Heart left ventricle (tissue), 16 donors: ENCODE data around the gene TNS3. TPM values are rescaled to one million over a fixed set of nuclear protein-coding genes. Genes with fewer than 3 reads are reported as not detected.

Source experiments
- ATAC-seq, 4 donors: fragments of 200-7000 bp; cut with Tn5 transposase; one replicate each; pipeline ENCODE4 v1.9.1; 2020 to 2022; ENCODE audit warnings: moderate library complexity in 4 of 4, mild to moderate bottlenecking in 3 of 4, moderate number of reproducible peaks in 1 of 4
- DNase-seq, 5 donors: peaks; one replicate each; pipeline ENCODE4 v3.0.0-alpha.2; 2020
- H3K27ac ChIP-seq, 12 donors: fragments of 200-600 bp; sonication (generic) in 4 of 12; one replicate each; pipeline versions ENCODE4 v1.5.0 to v1.8.0; 2016 to 2022; ENCODE audit warnings: mild to moderate bottlenecking in 2 of 12
- H3K27me3 ChIP-seq, 9 donors: fragments of 200-600 bp; sonication (generic) in 2 of 9; one replicate each; pipeline versions ENCODE4 v1.5.1 to v1.8.0; 2016 to 2022; ENCODE audit warnings: mild to moderate bottlenecking in 3 of 9
- H3K36me3 ChIP-seq, 9 donors: fragments of 200-600 bp; sonication (generic) in 2 of 9; one replicate each; pipeline versions ENCODE4 v1.5.0 to v1.8.0; 2018 to 2022; ENCODE audit warnings: mild to moderate bottlenecking in 2 of 9
- H3K4me1 ChIP-seq, 12 donors: fragments of 200-600 bp; sonication (generic) in 4 of 12; one replicate each; pipeline versions ENCODE4 v1.5.0 to v1.8.0; 2016 to 2022; ENCODE audit warnings: mild to moderate bottlenecking in 3 of 12
- H3K4me3 ChIP-seq, 12 donors: fragments of 200-600 bp; sonication (generic) in 4 of 12; one replicate each; pipeline versions ENCODE4 v1.5.0 to v1.8.0; 2017 to 2022; ENCODE audit warnings: mild to moderate bottlenecking in 9 of 12, moderate library complexity in 4 of 12
- H3K9me3 ChIP-seq, 12 donors: fragments of 200-600 bp; sonication (generic) in 4 of 12; one replicate each; pipeline versions ENCODE4 v1.5.0 to v1.8.0; 2016 to 2022; ENCODE audit warnings: mild to moderate bottlenecking in 1 of 12
- POLR2A ChIP-seq, 2 donors: fragments of 450-650 bp; IDR thresholded peaks; one replicate each; pipeline ENCODE4 v1.6.1; 2017; ENCODE audit warnings: antibody characterized with exemption in 2 of 2, mild to moderate bottlenecking in 2 of 2, moderate library complexity in 2 of 2
- WGBS, 4 donors: extraction: QIAGEN DNeasy Blood & Tissue Kit in 2 of 4; methylation state at CpG; one replicate each; pipeline versions ENCODE4 v1.1.5 to v1.1.7; 2013 to 2018; 5-methylcytosine and 5-hydroxymethylcytosine counted together
- intact Hi-C, 10 donors: fragments of 100-400 bp; cut with DNase I; formaldehyde crosslinking; loops; one replicate each; pipeline versions ENCODE4 v1.11.1 to v1.14.2; 2022
- polyA plus RNA-seq, 2 donors: library from polyadenylated mRNA; stranded (reverse); fragments of 200-250 nt; gene quantifications; one replicate each; pipeline ENCODE4 v1.2.3, GENCODE V29; 2013
- total RNA-seq, 9 donors: library from RNA; depleted of rRNA in 2 of 9; stranded (reverse); fragments of >200 nt in 2 of 9; fragmentation: NEBNext Ultra II Directional in 3 of 9; extraction: Animal tissue kit (Norgen Biotek cat#: 25700) in 3 of 9; gene quantifications; one replicate each; pipeline versions ENCODE4 v1.1.0 to v1.2.4, GENCODE V29; 2016 to 2023
- TF ChIP-seq, protein P1 (sequence below), 12 donors: fragments of 200-600 bp; sonication (generic) in 4 of 12; IDR thresholded peaks; one replicate each; pipeline versions ENCODE4 v1.5.0 to v1.8.0; 2018 to 2022; ENCODE audit warnings: antibody characterized with exemption in 12 of 12, mild to moderate bottlenecking in 5 of 12
- donor health status: ischemic (EF 13 %, LVEDD 7.1; RV severe dilation, severe dysfunction).
- donor health status: healthy with polysubstance abuse.
- donor health status: DM: no; HTN: yes; CAD: no.
- donor health status: DM: no; HTN: no; CAD: no.
- donor health status: ischemic (EF 25% LVEDD 6.9; RV normal size, moderate dysfunction).
- donor health status: ischemic (EF 25% LVEDD 5.7; RV mildly dilated, moderate dysfunction).
- donor health status: healthy.
- donor health status: DM: yes; HTN: yes; CAD: no.
- donor health status: ischemic (EF 35%, LVEDD 5.7; RV mildly dilated, moderate dysfunction).
- donor health status: nonischemic (EF 11% LVEDD 7.7; RV severe dilation, severe dysfunction).
- donor health status: DM: yes; HTN: yes; CAD: no.
- donor health status: PGD.
- donor health status: ischemic (EF 29% LVEDD 5.4; RV normal size, mild dysfunction).
- donor health status: nonischemic (EF 23%, LVEDD 6.1; RV moderate dilation, normal function).

Gene TNS3
- total and polyA plus RNA-seq, 11 donors, result 10.1 to 116 (median 32.7) TPM

GRCh38 chr7:47456210-47456955, 125.5 kb downstream of the TNS3 start:
- H3K27ac ChIP-seq, result no peak overlapping the region
- intact Hi-C loops, result loop anchor here in 2 of 10 donors (10.0 kb wide), 1 partner anchor 118 kb away; no protein-coding TSS in a partner anchor
- DNase-seq, result no peak
- no peaks in the 10 kb centered on the region for H3K9me3 ChIP-seq
- no peak for ATAC-seq
- no peaks in the 10 kb centered on the region for H3K27me3 ChIP-seq
- H3K4me3 ChIP-seq, result no peak overlapping the region
- 96 to 99% (median 97%) methylated on average over 14 of the region's 14 CpGs for WGBS, 4 donors
- no peak for TF ChIP-seq POLR2A (IDR thresholded peaks at IDR 0.05)
- TF ChIP-seq, protein P1, sequence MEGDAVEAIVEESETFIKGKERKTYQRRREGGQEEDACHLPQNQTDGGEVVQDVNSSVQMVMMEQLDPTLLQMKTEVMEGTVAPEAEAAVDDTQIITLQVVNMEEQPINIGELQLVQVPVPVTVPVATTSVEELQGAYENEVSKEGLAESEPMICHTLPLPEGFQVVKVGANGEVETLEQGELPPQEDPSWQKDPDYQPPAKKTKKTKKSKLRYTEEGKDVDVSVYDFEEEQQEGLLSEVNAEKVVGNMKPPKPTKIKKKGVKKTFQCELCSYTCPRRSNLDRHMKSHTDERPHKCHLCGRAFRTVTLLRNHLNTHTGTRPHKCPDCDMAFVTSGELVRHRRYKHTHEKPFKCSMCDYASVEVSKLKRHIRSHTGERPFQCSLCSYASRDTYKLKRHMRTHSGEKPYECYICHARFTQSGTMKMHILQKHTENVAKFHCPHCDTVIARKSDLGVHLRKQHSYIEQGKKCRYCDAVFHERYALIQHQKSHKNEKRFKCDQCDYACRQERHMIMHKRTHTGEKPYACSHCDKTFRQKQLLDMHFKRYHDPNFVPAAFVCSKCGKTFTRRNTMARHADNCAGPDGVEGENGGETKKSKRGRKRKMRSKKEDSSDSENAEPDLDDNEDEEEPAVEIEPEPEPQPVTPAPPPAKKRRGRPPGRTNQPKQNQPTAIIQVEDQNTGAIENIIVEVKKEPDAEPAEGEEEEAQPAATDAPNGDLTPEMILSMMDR (IDR thresholded peaks at IDR 0.05), result no peak
- no peaks in the 10 kb centered on the region for H3K36me3 ChIP-seq
- peaks cover 8 to 74% (median 58%) of the 10 kb centered on the region in 12 donors for H3K4me1 ChIP-seq

- Histone ChIP-seq H3K4me1 (peaks cover 7 to 68% (median 53%) of the 10 kb centered on the region in 12 donors), H3K9me3 (no peaks in the 10 kb centered on the region), H3K36me3 (no peaks in the 10 kb centered on the region), H3K27me3 (no peaks in the 10 kb centered on the region), H3K27ac (no peak overlapping the region), H3K4me3 (no peak overlapping the region)
- no peak for DNase-seq
- TF ChIP-seq, protein P1 (IDR thresholded peaks at IDR 0.05), result no peak
- no peak for TF ChIP-seq POLR2A (IDR thresholded peaks at IDR 0.05)
- ATAC-seq, result no peak
- intact Hi-C loops, result loop anchor here in 2 of 10 donors (10.0 kb wide), 1 partner anchor 119 kb away; no protein-coding TSS in a partner anchor
- WGBS, 4 donors, result 87 to 93% (median 88%) methylated on average over 5 of the region's 5 CpGs
Observed at GRCh38 chr7:47455872-47456185, 126.1 kb downstream of the TNS3 start.

GRCh38 chr7:47454974-47455871, 126.7 kb downstream of the TNS3 start:
- DNase-seq, result no peak
- Histone ChIP-seq H3K27ac (peak overlapping the region in 2 of 12 donors; percentile 87 to 89), H3K4me1 (peaks cover 7 to 68% (median 47%) of the 10 kb centered on the region in 12 donors), H3K27me3 (no peaks in the 10 kb centered on the region), H3K4me3 (no peak overlapping the region), H3K36me3 (no peaks in the 10 kb centered on the region), H3K9me3 (no peaks in the 10 kb centered on the region)
- TF ChIP-seq POLR2A (IDR thresholded peaks at IDR 0.05), result no peak
- TF ChIP-seq, protein P1 (IDR thresholded peaks at IDR 0.05), result no peak
- intact Hi-C loops, result loop anchor here in 3 of 10 donors (5.0 to 10.0 kb wide), 2 partner anchors 117 to 120 kb away; no protein-coding TSS in a partner anchor
- no peak for ATAC-seq
- WGBS, 4 donors, result 97 to 98% (median 97%) methylated on average over 7 of the region's 7 CpGs
